GM19043 (cell line): ENCODE data around the gene MTNR1B.
A peak's percentile ranks its signal among the peaks of the same experiment; 100 is the strongest.

Experiments used
- ATAC-seq: cut with Tn5 transposase; IDR thresholded peaks from one replicate; pipeline ENCODE4 v1.9.1; 2021; ENCODE audit warnings: low read depth; ENCODE audit not compliant: unreplicated experiment

Gene MTNR1B

GRCh38 chr11:92969634-92970347 lies at the start of gene MTNR1B:
Gene MTNR1B (plus strand): TSS chr11:92969651. CDS start chr11:92969726, 75 bp downstream.
- no peak for ATAC-seq

DNA sequence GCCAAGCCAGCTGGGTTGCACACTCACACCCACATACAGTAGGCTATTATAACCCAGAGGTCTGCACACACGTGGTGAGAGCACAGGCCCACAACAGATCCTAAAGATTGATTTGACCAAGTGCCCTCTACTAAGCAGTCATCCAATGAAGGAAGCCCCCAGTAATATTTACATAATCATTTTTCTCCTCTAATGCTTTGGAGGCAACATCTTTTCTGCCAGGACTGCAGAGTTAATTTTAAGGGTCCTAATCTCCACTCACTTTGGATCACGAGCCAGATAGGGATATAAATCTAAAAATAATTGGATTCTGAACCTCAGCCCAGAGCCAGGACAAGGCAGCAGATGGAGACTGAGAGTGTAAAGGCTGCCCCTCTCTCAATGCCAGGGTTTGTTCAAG lies 49.1 kb upstream of the MTNR1B start:
- no peak for ATAC-seq

GRCh38 chr11:92922731-92923130 lies 46.7 kb upstream of the MTNR1B start:
- ATAC-seq = no peak

DNA sequence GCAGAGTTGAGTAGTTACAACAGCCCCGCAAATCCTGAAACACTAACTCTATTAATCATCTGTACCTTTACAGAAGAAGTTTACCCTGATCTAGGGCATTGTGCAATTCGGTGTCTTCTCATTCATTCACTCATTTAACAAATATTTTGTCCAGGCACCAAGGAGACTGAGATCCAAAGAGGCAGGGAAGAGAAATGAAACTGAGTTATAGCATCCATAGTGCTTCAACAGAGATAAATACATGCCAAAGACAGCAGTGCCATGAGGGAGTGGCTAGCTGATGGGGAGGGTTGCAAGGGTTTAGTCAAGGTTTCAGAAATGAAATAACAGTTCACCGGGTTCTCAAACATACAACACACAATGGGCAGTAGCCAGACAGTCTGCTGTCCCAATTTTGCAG lies 40.2 kb upstream of the MTNR1B start:
- ATAC-seq = no peak

DNA sequence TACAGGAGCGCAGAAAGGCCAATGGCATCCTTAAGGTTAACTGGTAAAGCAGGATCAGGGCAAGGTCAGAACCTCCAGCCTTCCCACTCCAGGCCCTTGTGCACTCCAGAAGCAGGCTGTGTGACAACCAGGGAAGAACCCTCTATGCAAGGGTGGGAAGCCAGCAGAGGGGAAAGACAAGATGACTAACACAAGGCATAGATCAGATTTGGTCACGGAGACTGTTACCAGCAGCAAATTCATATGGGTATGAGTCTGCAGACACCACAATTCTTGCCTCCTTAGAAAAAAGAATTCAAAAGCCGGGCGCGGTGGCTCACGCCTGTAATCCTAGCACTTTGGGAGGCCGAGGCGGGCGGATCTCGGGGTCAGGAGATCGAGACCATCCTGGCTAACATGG lies 39.8 kb upstream of the MTNR1B start:
- no peak for ATAC-seq

DNA sequence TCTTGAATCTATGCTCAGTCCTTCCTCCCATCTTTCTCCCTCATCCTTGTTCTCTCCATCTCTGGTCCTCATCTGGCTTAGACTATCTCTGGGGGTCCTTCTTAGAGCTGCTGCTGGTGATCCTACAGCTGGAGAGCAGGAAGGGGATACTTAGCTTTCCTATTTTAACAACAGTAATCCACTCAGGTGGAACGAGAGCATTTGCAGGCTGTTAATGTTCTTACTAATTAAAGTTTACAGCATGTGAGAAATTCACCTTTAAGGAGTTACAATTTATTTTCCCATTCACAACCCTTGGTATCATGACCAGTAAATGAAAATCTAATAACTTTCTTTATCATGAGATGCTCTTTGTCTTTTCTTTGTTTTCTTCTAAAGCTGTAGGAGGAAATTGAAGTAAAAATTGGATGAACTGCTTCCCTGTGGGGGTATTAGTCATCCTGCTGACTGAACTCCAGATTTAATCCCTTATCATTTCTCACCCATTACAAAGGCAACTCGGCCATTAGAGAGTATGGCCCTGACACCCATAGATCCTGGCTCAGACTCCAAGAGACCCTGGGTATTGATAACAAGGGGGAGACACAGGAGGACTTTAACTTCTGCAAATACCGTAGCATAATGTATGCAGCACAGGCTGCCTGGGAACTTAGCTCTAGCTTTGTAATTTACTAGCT lies 37.6 kb upstream of the MTNR1B start:
- ATAC-seq = no peak

DNA sequence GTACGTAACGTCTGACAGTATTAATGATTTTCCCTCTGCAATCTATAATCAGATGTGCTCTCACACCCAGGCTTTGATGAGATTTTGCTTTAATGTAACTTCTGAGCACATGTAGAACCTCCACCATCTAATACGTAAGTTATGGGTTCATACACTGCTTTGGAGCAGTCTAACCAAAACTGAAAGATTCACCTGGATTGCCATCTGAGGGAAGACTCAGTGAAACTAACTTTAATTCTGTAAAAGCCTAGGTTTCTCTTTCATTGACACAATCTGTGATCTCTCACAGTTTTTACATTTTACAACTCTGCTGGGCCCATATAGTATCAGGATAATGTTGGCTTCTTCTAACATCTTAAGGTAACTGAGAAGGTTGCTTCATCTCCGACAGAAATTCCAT lies 30.1 kb upstream of the MTNR1B start:
- no peak for ATAC-seq

DNA sequence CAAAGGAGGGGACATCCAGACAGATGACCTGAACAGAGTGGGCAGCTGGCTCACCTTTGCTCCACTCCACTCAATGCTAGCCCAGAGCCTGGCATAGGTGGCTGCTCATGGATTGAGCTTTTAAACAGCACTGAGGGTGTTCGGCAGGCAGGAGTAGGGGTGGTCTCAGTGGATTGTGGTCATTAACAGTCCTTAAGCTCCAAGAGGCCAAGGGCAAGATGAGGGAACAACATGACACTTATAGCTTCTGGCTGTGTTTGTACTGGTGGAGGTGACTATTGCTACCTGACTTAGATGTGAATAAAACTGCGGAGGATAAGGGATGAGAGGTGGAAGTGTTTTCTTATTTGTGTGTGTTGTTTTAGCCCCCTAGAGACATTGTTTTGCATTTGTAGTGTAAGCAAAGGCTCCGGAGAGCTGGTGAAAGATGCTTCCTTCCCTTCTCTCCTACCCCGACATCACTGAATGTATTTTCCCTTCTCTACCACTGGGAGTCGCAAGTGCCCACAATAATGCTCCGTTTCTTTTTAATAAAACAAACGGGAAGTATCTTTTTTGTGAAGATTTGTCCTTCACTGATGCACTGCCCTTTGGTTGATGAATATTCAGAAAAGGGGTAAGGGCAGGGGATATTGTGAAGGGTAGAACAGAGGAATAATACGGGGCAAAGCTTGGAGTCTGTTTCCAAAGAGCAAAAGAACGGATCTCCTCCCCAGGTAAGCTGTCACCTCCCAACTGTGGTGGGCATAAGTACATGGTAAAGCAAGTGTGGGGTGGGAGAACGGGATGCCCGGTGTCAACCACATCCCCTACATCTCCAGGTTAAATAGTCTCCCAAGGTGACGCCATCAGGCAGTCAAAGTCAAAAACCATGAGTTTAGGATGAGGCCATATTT lies 27.5 kb upstream of the MTNR1B start:
- ATAC-seq = peak; percentile 88

GRCh38 chr11:92946707-92947106 lies 22.7 kb upstream of the MTNR1B start:
- no peak for ATAC-seq

DNA sequence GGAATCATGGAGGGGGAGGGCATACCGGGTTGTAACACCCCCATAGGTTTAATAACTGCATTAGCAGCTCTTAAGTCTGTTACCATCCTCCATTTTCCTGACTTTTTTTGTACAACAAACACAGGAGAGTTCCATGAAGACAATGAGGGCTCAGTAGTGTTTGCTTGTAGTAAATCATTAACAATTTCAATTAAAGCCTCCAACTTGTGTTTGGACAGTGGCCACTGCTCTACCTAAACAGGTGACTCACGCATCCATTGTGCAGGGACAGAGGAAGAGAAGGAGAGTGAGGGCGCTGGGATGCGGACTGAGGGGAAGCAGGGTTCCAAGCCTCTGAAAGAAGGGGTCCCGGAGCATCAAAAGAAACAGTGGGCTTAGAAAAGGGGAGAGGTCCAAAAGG lies 21.3 kb upstream of the MTNR1B start:
- ATAC-seq = no peak

DNA sequence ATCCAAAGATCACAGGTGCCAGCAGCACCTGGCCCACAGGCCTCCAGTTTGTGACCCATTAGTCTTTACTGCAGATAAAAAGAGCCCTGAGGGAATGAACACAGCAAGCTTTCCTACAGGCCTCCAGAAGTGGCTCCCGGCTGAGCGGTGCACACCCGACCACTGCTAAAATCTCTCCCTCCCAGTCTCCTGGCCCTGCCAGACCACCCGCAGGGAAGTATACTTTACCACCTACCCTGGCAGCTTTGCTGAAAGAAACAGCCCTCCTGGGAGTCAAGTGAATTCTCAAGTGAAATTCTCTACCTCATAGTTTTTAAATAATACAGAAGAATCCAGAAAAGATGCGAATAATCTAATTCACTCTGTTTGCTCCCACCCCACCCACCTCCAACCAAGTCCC lies 15.4 kb upstream of the MTNR1B start:
- ATAC-seq = no peak

- ATAC-seq = no peak
These were observed 13.6 kb upstream of the MTNR1B start for GRCh38 chr11:92955860-92956259.

DNA sequence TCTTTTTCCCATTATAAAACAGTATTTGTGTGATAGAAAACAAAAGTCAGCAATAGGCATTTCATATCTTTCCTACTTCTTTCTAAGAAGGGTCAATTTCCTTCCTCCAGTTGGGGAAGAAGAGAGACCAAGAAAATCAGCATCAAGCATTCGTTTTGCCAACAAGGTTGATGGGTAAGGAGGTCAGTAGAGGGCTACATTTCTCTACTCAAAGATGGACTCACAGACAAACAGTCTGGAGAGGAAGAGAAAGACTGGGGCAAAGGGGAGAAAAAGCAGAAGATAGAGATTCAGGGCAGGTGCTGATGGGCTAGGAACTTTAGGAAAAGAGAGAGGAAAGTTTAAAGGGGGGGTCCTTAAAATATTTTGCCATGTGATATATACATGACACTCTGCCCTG lies 8.6 kb upstream of the MTNR1B start:
- no peak for ATAC-seq

- no peak for ATAC-seq
These were observed 7.0 kb upstream of the MTNR1B start for GRCh38 chr11:92962446-92962845.

DNA sequence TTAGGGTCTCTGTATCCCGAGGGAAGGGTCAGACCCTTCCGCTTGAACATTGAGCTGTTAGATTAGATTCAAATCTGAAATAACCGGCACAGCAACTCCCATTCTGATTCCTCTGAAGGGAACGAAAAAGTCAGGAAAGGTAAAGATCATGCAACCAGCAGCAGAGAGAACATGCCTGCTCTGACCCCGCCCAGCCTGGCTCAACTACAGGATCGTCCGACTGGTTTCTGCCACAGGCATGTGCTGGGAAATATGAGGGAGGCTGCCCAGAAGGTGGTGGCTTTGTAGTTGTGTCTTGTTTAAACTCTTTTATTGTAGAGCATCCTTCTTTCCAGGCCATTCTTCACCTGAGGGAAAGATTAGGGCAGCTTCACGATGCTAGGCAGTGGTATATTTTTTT lies 5.0 kb upstream of the MTNR1B start:
- no peak for ATAC-seq

DNA sequence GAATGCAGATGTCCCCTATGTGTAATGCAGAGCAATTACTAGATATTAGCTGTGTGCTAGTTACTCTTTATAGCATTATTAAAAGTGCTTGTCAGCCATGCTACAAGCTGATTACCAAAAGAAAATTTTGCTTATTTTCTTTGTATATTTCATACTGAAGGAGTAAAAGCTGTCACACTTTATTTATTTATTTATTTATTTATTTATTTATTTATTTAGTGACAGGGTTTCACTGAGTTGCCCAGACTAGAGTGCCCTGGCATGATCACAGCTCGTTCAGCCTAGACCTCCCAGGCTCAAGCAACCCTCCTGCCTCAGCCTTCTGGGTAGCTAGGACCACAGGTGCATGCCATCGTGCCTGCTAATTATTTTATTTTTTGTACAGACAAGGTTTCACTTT lies 4.3 kb upstream of the MTNR1B start:
- no peak for ATAC-seq

DNA sequence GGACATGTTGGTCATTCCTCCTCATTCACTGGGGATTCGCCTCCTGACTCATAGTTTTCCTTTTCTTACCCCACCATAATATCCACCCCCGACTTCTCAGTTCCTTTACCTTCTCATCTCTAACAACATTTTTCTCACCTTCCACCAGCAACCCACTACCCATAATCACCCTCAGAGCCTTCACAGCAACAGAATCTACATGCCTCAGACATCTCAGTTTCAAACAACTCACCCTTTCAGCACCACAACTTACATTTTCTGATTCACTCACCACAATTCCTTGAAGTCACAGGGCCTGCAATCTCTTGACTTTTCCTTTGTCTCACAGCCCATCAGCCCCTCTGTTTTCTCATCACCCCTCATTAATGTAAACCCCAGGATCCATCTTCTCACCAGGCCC lies 2.3 kb upstream of the MTNR1B start:
- no peak for ATAC-seq

- ATAC-seq = no peak
These were observed 1.6 kb upstream of the MTNR1B start for GRCh38 chr11:92967867-92968266.

- ATAC-seq = no peak
These were observed 188 bp upstream of the MTNR1B start for GRCh38 chr11:92969293-92969633.

DNA sequence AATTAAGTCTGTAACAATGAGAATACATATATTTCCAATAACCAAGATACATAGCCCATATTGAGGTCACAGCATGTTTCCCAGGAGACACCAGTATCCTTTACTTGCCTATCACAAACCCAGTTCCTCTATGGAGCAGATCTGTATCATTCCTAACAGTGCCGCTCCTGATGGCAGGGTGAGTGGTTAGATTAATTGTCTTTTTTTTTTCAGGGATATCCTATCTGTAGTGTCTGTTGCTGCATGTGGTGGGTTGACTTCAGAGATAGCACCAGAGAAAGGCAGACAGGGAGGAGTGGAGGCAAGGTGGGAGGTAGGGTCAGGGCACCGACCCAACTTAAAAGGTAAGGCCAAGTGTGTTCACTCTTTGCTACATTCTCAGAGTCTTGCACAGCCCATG lies 2.8 kb downstream of the MTNR1B start:
- ATAC-seq = no peak

DNA sequence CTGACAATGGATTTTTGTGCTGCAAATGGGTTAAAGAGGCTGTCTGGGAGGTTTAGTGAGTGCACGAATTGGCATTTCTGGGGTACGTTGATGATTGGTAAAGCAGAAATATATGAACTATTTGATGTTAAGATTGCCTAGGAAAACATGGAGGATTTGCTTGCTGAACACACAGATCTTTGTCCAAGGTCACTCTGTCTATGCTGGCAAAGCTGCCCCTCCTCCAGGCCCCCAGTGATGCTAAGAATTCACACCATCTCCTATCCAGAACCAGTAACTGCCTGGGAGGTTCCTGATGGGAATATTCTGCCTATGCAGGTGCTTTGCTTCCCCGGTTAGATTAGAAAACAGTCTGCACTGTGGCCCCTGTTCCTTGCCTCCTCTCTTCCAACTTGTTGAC lies 5.8 kb downstream of the MTNR1B start:
- ATAC-seq = no peak

- no peak for ATAC-seq
These were observed 7.2 kb downstream of the MTNR1B start for GRCh38 chr11:92976681-92977080.
